HCT116 (cell line): ENCODE results near the gene PCBP3. TPM values are rescaled to one million over a fixed set of nuclear protein-coding genes. Genes with fewer than 3 reads are reported as not detected.

Experiments used
- ATAC-seq: fragments of 200-7000 bp; cut with Tn5 transposase; 2 replicates; pipeline ENCODE4 v1.9.1; 2020; ENCODE audit warnings: mild to moderate bottlenecking, moderate library complexity
- BruUV-seq: library from RNA; stranded (reverse); fragments of 400-500 nt; replicated peaks from 2 replicates; lab custom pipeline; 2021; lab: Mats Ljungman, UMichigan
- CTCF ChIA-PET: fragments of 300-600 bp; sonication (Branson Sonifier 250); formaldehyde crosslinking; loops from one replicate; lab custom pipeline; 2021; ENCODE audit warnings: antibody characterized with exemption; lab: Charles Lee
- POLR2A ChIA-PET: fragments of 300-600, 350-600 bp; sonication (Branson Sonifier 250); formaldehyde crosslinking; loops from one replicate; lab custom pipeline; 2021; ENCODE audit warnings: antibody characterized with exemption; lab: Charles Lee
- RAD21 ChIA-PET, 2 experiments: fragments of 300-600 bp; sonication (Branson Sonifier 250); formaldehyde crosslinking; loops; one replicate each; lab custom pipeline; 2023; ENCODE audit warnings: low total read pairs in 2 of 2; ENCODE audit not compliant: uncharacterized antibody in 2 of 2, unreplicated experiment in 2 of 2, low non-redundant PET in 1 of 2; lab: Charles Lee
- DNase-seq: peaks from one replicate; pipeline ENCODE4 v3.0.0-alpha.2; 2010; ENCODE audit warnings: low read depth, low spot score
- H2AFZ ChIP-seq: fragments of 200-600 bp; shearing (Covaris generic), sonication (generic); 2 replicates; pipeline ENCODE4 v1.6.1; 2017; ENCODE audit warnings: low read depth, mixed run types, mixed read lengths, antibody characterized with exemption, low read length; ENCODE audit not compliant: poor library complexity, severe bottlenecking
- H3K27ac ChIP-seq: 2 replicates; pipeline ENCODE4 v1.5.1; 2012; ENCODE audit warnings: low read depth, low read length
- H3K27me3 ChIP-seq: fragments of 200-600 bp; sonication (generic); 2 replicates; pipeline ENCODE4 v1.6.1; 2016; ENCODE audit warnings: mixed run types, low read length, mixed read lengths; ENCODE audit not compliant: insufficient read depth
- H3K36me3 ChIP-seq, 2 experiments: fragments of 200-500 bp in 1 of 2; fragments of 200-600 bp in 1 of 2; sonication (Bioruptor generic) in 1 of 2; sonication (generic) in 1 of 2; 2 replicates each; pipeline versions ENCODE4 v1.5.1 to v1.6.1; 2014 to 2016; ENCODE audit warnings: low read length in 2 of 2, inconsistent platforms in 1 of 2, mixed read lengths in 1 of 2, mixed run types in 1 of 2; ENCODE audit not compliant: insufficient read depth in 2 of 2, control insufficient read depth in 1 of 2
- H3K4me1 ChIP-seq, 2 experiments: fragments of 200-600 bp in 1 of 2; sonication (generic) in 1 of 2; 2 replicates each; pipeline versions ENCODE4 v1.5.1 to v1.6.1; 2012 to 2017; ENCODE audit warnings: low read length in 2 of 2, inconsistent platforms in 1 of 2, mild to moderate bottlenecking in 1 of 2, mixed read lengths in 1 of 2, mixed run types in 1 of 2, moderate library complexity in 1 of 2; ENCODE audit not compliant: insufficient read depth in 2 of 2, control insufficient read depth in 1 of 2
- H3K4me2 ChIP-seq: fragments of 200-600 bp; sonication (generic); 2 replicates; pipeline ENCODE4 v1.6.1; 2017; ENCODE audit warnings: mixed run types, low read length, mixed read lengths
- H3K4me3 ChIP-seq, 2 experiments: fragments of 200-600 bp in 1 of 2; sonication (generic) in 1 of 2; replicated peaks in 1 of 2; 2 replicates each; pipeline ENCODE4 v1.5.1; 2011 to 2016; ENCODE audit warnings: low read length in 2 of 2, control low read depth in 1 of 2, low read depth in 1 of 2, mild to moderate bottlenecking in 1 of 2, mixed read lengths in 1 of 2, mixed run types in 1 of 2
- H3K79me2 ChIP-seq: fragments of 200-600 bp; sonication (generic); 2 replicates; pipeline ENCODE4 v1.6.1; 2017; ENCODE audit warnings: mild to moderate bottlenecking, mixed run types, low read length, moderate library complexity, mixed read lengths; ENCODE audit not compliant: insufficient read depth
- H3K9ac ChIP-seq: fragments of 200-600 bp; sonication (generic); 2 replicates; pipeline ENCODE4 v1.6.1; 2016; ENCODE audit warnings: low read length, mixed read lengths
- H3K9me2 ChIP-seq: fragments of 200-600 bp; sonication (generic), shearing (Covaris generic); 2 replicates; pipeline ENCODE4 v1.6.1; 2017; ENCODE audit warnings: mixed run types, mild to moderate bottlenecking, moderate library complexity; ENCODE audit not compliant: insufficient read depth
- H3K9me3 ChIP-seq, 2 experiments: fragments of 200-500 bp in 1 of 2; fragments of 200-600 bp in 1 of 2; sonication (Bioruptor generic) in 1 of 2; sonication (generic) in 1 of 2; 2 replicates each; pipeline ENCODE4 v1.6.1; 2014 to 2017; ENCODE audit warnings: low read length in 2 of 2, mixed read lengths in 2 of 2, inconsistent platforms in 1 of 2, low read depth in 1 of 2, mild to moderate bottlenecking in 1 of 2, mixed run types in 1 of 2, moderate library complexity in 1 of 2; ENCODE audit not compliant: control insufficient read depth in 1 of 2, insufficient read depth in 1 of 2
- H4K20me1 ChIP-seq: fragments of 200-600 bp; sonication (generic), shearing (Covaris generic); 2 replicates; pipeline ENCODE4 v1.6.1; 2017; ENCODE audit warnings: mixed run types, mild to moderate bottlenecking, moderate library complexity; ENCODE audit not compliant: insufficient read depth
- ELF1 ChIP-seq: IDR thresholded peaks from 2 replicates; pipeline ENCODE4 v1.6.1; 2012; ENCODE audit warnings: low read depth, borderline replicate concordance
- EZH2 ChIP-seq: fragments of 200-600 bp; sonication (generic); IDR thresholded peaks from 2 replicates; pipeline ENCODE4 v1.6.1; 2017; ENCODE audit warnings: antibody characterized with exemption, mixed run types
- FOSL1 ChIP-seq: IDR thresholded peaks from 2 replicates; pipeline ENCODE4 v1.6.1; 2012; ENCODE audit warnings: low read depth
- JUND ChIP-seq: IDR thresholded peaks from 2 replicates; pipeline ENCODE4 v1.6.1; 2012
- SP1 ChIP-seq: IDR thresholded peaks from 2 replicates; pipeline ENCODE4 v1.6.1; 2012; ENCODE audit warnings: low read depth
- YY1 ChIP-seq: IDR thresholded peaks from 2 replicates; pipeline ENCODE4 v1.6.1; 2011; ENCODE audit warnings: low read length, low read depth, moderate library complexity, mild to moderate bottlenecking; ENCODE audit not compliant: insufficient replicate concordance; ENCODE audit errors: extremely low read depth
- ZBTB33 ChIP-seq: IDR thresholded peaks from 2 replicates; pipeline ENCODE4 v1.6.1; 2011; ENCODE audit warnings: mild to moderate bottlenecking, low read length, moderate library complexity; ENCODE audit not compliant: insufficient replicate concordance; ENCODE audit errors: extremely low read depth
- intact Hi-C: fragments of 100-400 bp; cut with micrococcal nuclease; formaldehyde crosslinking; loops from 2 replicates; pipeline ENCODE4 v1.10.0; 2022
- total RNA-seq: library from RNA; stranded (reverse); gene quantifications from one replicate; pipeline ENCODE4 v1.2.1, GENCODE V29; 2021; ENCODE audit not compliant: unreplicated experiment

Gene PCBP3
- total RNA-seq, 1 experiment from 2014 or later: 3.1 TPM

- no peak for TF ChIP-seq ZBTB33
- TF ChIP-seq YY1: no peak
Measured at GRCh38 chr21:45869121-45870007, 225.8 kb downstream of the PCBP3 start (continued).

DNA sequence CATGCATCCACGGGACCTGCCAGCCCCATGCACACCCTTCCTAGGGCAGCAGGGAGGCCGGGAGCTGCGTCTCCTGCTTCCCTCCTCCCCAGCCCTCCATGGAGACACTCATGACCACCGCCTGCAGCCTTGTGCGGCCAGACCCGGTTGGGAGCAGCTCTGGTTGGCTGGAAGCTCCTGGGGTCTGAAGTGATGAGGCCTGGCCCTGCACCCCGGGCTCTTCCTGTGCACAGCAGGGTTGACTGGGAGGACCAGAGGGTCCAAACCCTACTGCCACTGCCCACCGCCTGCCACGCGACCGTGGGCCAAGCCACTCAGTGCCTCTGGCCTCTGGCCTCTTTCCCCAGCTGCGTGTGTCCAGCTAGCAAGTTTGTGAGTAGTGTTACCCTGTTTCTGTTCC is 226.9 kb downstream of the PCBP3 start:
- no peaks in the 10 kb centered on the region for H4K20me1 ChIP-seq
- DNase-seq (no peak), ATAC-seq (no peak)
- H3K9me3 ChIP-seq: no peaks in the 10 kb centered on the region
- no peaks in the 10 kb centered on the region for H3K36me3 ChIP-seq
- H3K4me2 ChIP-seq: no peak overlapping the region
- H3K27ac ChIP-seq: no peak overlapping the region
- intact Hi-C loops: no loop called here
- no peak overlapping the region for H2AFZ ChIP-seq
- no peaks in the 10 kb centered on the region for H3K9me2 ChIP-seq
- BruUV-seq: no TSS peak
- POLR2A ChIA-PET: no interaction called here
- CTCF ChIA-PET: interaction anchor here (2.2 kb wide), 1 partner anchor 10 kb away, joined by 9 read pairs; no protein-coding TSS in a partner anchor
- TF ChIP-seq JUND: no peak
- no peak for TF ChIP-seq EZH2
- no peak for TF ChIP-seq ELF1
- no peak for TF ChIP-seq YY1
- no peak for TF ChIP-seq ZBTB33
- TF ChIP-seq FOSL1: no peak
- TF ChIP-seq SP1: no peak
- H3K4me3 ChIP-seq: no peak overlapping the region
- H3K4me1 ChIP-seq: peaks cover 0 to 1% of the 10 kb centered on the region in 2 experiments; a peak in 2 of 4 replicates
- H3K9ac ChIP-seq: no peak overlapping the region
- RAD21 ChIA-PET: no interaction called here
- H3K79me2 ChIP-seq: no peaks in the 10 kb centered on the region
- no peaks in the 10 kb centered on the region for H3K27me3 ChIP-seq
